ENCODE data around the gene ARHGAP6.

ARHGAP6 gene

GRCh38 chrX:11367609-11368430 is 297.9 kb downstream of the ARHGAP6 start:
- no peak for DNase-seq (ENCODE audit: low read depth in 1 of 2, low spot score in 1 of 2)
- no peak overlapping the region for H3K4me3 ChIP-seq (replicated peaks; ENCODE audit: insufficient read depth, low read length)
- TF ChIP-seq, protein P1, sequence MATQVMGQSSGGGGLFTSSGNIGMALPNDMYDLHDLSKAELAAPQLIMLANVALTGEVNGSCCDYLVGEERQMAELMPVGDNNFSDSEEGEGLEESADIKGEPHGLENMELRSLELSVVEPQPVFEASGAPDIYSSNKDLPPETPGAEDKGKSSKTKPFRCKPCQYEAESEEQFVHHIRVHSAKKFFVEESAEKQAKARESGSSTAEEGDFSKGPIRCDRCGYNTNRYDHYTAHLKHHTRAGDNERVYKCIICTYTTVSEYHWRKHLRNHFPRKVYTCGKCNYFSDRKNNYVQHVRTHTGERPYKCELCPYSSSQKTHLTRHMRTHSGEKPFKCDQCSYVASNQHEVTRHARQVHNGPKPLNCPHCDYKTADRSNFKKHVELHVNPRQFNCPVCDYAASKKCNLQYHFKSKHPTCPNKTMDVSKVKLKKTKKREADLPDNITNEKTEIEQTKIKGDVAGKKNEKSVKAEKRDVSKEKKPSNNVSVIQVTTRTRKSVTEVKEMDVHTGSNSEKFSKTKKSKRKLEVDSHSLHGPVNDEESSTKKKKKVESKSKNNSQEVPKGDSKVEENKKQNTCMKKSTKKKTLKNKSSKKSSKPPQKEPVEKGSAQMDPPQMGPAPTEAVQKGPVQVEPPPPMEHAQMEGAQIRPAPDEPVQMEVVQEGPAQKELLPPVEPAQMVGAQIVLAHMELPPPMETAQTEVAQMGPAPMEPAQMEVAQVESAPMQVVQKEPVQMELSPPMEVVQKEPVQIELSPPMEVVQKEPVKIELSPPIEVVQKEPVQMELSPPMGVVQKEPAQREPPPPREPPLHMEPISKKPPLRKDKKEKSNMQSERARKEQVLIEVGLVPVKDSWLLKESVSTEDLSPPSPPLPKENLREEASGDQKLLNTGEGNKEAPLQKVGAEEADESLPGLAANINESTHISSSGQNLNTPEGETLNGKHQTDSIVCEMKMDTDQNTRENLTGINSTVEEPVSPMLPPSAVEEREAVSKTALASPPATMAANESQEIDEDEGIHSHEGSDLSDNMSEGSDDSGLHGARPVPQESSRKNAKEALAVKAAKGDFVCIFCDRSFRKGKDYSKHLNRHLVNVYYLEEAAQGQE (IDR thresholded peaks at IDR 0.05; ENCODE audit: insufficient replicate concordance, low read depth): no peak
- TF ChIP-seq POLR2AphosphoS5 (IDR thresholded peaks at IDR 0.05; ENCODE audit: low read depth) (no peak), GABPA (IDR thresholded peaks at IDR 0.05; ENCODE audit: low read depth) (no peak), SPI1 (IDR thresholded peaks at IDR 0.05; ENCODE audit: borderline replicate concordance, low read depth) (no peak)
- TF ChIP-seq, protein P2, sequence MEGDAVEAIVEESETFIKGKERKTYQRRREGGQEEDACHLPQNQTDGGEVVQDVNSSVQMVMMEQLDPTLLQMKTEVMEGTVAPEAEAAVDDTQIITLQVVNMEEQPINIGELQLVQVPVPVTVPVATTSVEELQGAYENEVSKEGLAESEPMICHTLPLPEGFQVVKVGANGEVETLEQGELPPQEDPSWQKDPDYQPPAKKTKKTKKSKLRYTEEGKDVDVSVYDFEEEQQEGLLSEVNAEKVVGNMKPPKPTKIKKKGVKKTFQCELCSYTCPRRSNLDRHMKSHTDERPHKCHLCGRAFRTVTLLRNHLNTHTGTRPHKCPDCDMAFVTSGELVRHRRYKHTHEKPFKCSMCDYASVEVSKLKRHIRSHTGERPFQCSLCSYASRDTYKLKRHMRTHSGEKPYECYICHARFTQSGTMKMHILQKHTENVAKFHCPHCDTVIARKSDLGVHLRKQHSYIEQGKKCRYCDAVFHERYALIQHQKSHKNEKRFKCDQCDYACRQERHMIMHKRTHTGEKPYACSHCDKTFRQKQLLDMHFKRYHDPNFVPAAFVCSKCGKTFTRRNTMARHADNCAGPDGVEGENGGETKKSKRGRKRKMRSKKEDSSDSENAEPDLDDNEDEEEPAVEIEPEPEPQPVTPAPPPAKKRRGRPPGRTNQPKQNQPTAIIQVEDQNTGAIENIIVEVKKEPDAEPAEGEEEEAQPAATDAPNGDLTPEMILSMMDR (IDR thresholded peaks at IDR 0.05; ENCODE audit: insufficient read depth, low read length): no peak
- H3K27me3 ChIP-seq (ENCODE audit: insufficient read depth, poor library complexity, severe bottlenecking): no peaks in the 10 kb centered on the region
- no peak overlapping the region for H3K27ac ChIP-seq (replicated peaks)

DNA sequence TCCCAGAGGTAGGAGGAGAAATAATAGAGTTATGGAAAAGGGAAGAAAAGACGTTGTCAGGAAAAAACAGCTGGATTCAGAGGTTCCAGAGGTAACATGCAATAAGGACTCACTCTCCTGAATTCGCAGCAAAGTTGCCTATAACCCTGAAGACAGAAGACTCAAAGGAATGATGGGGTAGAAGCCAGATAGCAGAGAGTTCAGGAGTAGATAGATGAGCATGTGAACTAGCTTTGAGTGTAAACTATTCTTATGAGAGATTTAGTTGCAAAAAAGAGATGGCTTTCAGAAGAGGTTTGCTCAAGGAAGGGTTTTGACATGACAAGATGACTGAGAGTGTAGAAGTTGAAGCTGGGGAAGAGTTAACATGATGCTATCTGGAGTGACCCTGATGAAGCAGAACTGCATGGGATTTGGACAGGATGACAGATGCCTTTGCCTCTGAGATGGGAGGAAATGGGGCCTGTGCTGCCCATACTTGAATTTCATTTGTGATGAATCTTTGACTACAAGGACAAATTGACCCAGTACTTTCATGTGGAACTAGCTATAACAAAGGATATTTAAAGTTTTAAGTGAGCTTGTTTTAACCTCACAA is 298.6 kb downstream of the ARHGAP6 start:
- no peak for TF ChIP-seq SPI1 (IDR thresholded peaks at IDR 0.05; ENCODE audit: borderline replicate concordance, low read depth)
- TF ChIP-seq, protein P1 (IDR thresholded peaks at IDR 0.05; ENCODE audit: insufficient replicate concordance, low read depth): no peak
- TF ChIP-seq POLR2AphosphoS5 (IDR thresholded peaks at IDR 0.05; ENCODE audit: low read depth): no peak
- TF ChIP-seq, protein P2 (IDR thresholded peaks at IDR 0.05; ENCODE audit: insufficient read depth, low read length): no peak
- no peak for TF ChIP-seq GABPA (IDR thresholded peaks at IDR 0.05; ENCODE audit: low read depth)

DNA sequence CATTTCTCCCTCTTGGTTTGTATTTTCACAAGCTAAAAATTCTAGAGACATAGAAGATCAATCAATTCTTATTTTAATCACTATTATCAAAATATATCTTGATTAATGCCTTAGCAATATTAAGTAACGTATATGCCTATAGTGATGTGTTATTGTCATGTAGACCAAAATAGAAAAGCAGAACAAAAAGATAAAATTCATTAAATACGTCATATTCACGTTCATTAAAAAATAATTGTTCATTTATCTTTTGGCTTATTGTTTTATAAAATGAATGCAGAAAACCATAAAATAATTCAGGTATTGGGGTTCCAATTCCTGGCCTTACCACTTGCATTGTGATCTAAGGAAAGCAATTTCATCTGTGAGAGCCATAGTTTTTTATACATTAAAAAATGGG is 300.3 kb downstream of the ARHGAP6 start:
- DNase-seq (ENCODE audit: low read depth in 1 of 2, low spot score in 1 of 2): no peak
- H3K4me3 ChIP-seq (replicated peaks; ENCODE audit: insufficient read depth, low read length): no peak overlapping the region
- no peak overlapping the region for H3K27ac ChIP-seq (replicated peaks)
- H3K27me3 ChIP-seq (ENCODE audit: insufficient read depth, poor library complexity, severe bottlenecking): no peaks in the 10 kb centered on the region
- TF ChIP-seq, protein P1 (IDR thresholded peaks at IDR 0.05; ENCODE audit: insufficient replicate concordance, low read depth): no peak
- TF ChIP-seq, protein P2 (IDR thresholded peaks at IDR 0.05; ENCODE audit: insufficient read depth, low read length): no peak
- TF ChIP-seq GABPA (IDR thresholded peaks at IDR 0.05; ENCODE audit: low read depth) (no peak), SPI1 (IDR thresholded peaks at IDR 0.05; ENCODE audit: borderline replicate concordance, low read depth) (no peak), POLR2AphosphoS5 (IDR thresholded peaks at IDR 0.05; ENCODE audit: low read depth) (no peak)

More for the DNA sequence above, 298.6 kb downstream of the ARHGAP6 start:
- Histone ChIP-seq H3K4me3 (replicated peaks; ENCODE audit: insufficient read depth, low read length) (no peak overlapping the region), H3K27ac (replicated peaks) (no peak overlapping the region), H3K27me3 (ENCODE audit: insufficient read depth, poor library complexity, severe bottlenecking) (no peaks in the 10 kb centered on the region)
- DNase-seq (ENCODE audit: low read depth in 1 of 2, low spot score in 1 of 2): no peak

Measured in HL-60 (cell line).